ENCODE results near the gene OLFM3.

DNA sequence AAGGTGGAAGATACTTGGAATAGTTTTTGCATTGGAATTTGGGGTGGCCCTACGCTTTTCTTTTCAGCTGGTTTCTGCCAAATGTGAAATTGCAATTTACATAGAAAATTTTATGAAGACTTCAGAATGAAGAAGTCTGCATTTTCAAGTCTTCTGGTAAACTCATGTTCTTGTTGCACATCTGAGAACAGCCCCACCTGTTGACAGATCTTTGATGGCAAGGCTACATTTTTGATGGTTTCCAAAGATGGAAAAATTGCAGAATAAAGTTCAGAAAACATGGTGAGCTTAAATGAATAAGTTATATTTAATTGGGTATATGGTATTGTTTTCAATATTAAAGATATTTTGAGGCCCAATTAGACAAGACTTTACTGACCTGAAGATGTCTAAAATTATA is 25.4 kb downstream of the OLFM3 start:
- TF ChIP-seq, protein P1, sequence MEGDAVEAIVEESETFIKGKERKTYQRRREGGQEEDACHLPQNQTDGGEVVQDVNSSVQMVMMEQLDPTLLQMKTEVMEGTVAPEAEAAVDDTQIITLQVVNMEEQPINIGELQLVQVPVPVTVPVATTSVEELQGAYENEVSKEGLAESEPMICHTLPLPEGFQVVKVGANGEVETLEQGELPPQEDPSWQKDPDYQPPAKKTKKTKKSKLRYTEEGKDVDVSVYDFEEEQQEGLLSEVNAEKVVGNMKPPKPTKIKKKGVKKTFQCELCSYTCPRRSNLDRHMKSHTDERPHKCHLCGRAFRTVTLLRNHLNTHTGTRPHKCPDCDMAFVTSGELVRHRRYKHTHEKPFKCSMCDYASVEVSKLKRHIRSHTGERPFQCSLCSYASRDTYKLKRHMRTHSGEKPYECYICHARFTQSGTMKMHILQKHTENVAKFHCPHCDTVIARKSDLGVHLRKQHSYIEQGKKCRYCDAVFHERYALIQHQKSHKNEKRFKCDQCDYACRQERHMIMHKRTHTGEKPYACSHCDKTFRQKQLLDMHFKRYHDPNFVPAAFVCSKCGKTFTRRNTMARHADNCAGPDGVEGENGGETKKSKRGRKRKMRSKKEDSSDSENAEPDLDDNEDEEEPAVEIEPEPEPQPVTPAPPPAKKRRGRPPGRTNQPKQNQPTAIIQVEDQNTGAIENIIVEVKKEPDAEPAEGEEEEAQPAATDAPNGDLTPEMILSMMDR (conservative IDR thresholded peaks at IDR 0.05) = peak; percentile 38
- TF ChIP-seq ZFX (IDR thresholded peaks at IDR 0.05) = no peak

All from C4-2B (cell line).